H54 (cell line): ENCODE results near the gene TPK1.

ENCODE experiments used
- DNase-seq: peaks from one replicate; pipeline ENCODE4 v3.0.0; 2011; ENCODE audit warnings: low spot score, mixed read lengths; ENCODE audit not compliant: insufficient read length
- FAIRE-seq: peaks from 3 replicates; lab custom pipeline; 2011; peaks lifted over from hg19 to GRCh38; lab: Jason Lieb, UNC
- POLR2A ChIP-seq: IDR thresholded peaks from 2 replicates; pipeline ENCODE4 v1.6.1; 2011; ENCODE audit warnings: low read depth, mild to moderate bottlenecking, low read length

The TPK1 gene

GRCh38 chr7:144777005-144777839 lies 58.6 kb downstream of the TPK1 start:
- FAIRE-seq (no peak), DNase-seq (no peak)
- no peak for TF ChIP-seq POLR2A

- no peak for DNase-seq
- FAIRE-seq = no peak
- no peak for TF ChIP-seq POLR2A
Measured at GRCh38 chr7:144776447-144776846, 59.4 kb downstream of the TPK1 start.

- FAIRE-seq = no peak
Measured at GRCh38 chr7:144775749-144776148, 60.1 kb downstream of the TPK1 start.

GRCh38 chr7:144771927-144772326 lies 63.9 kb downstream of the TPK1 start:
- TF ChIP-seq POLR2A = no peak
- DNase-seq (no peak), FAIRE-seq (no peak)

More at GRCh38 chr7:144775749-144776148, 60.1 kb downstream of the TPK1 start:
- TF ChIP-seq POLR2A = no peak
- no peak for DNase-seq

- DNase-seq (no peak), FAIRE-seq (no peak)
- TF ChIP-seq POLR2A = no peak
Measured at GRCh38 chr7:144771174-144771573, 64.7 kb downstream of the TPK1 start.

- no peak for TF ChIP-seq POLR2A
- DNase-seq (no peak), FAIRE-seq (no peak)
Measured at GRCh38 chr7:144769352-144769751, 66.5 kb downstream of the TPK1 start.

GRCh38 chr7:144768633-144769032 lies 67.2 kb downstream of the TPK1 start:
- no peak for FAIRE-seq
- TF ChIP-seq POLR2A = no peak
- no peak for DNase-seq

- no peak for FAIRE-seq
- TF ChIP-seq POLR2A = no peak
Measured at GRCh38 chr7:144763291-144763690, 72.6 kb downstream of the TPK1 start.

GRCh38 chr7:144762853-144763252 lies 73.0 kb downstream of the TPK1 start:
- FAIRE-seq = no peak
- no peak for TF ChIP-seq POLR2A
- no peak for DNase-seq

More at GRCh38 chr7:144763291-144763690, 72.6 kb downstream of the TPK1 start:
- no peak for DNase-seq

GRCh38 chr7:144761493-144761892 lies 74.4 kb downstream of the TPK1 start:
- DNase-seq (no peak), FAIRE-seq (no peak)
- TF ChIP-seq POLR2A = no peak

GRCh38 chr7:144759653-144760052 lies 76.2 kb downstream of the TPK1 start:
- FAIRE-seq = no peak
- DNase-seq = no peak
- no peak for TF ChIP-seq POLR2A

GRCh38 chr7:144747936-144748335 lies 87.9 kb downstream of the TPK1 start:
- FAIRE-seq (no peak), DNase-seq (no peak)
- no peak for TF ChIP-seq POLR2A

- no peak for TF ChIP-seq POLR2A
- no peak for DNase-seq
- FAIRE-seq = peak; percentile 62
Measured at GRCh38 chr7:144738708-144739314, 97.0 kb downstream of the TPK1 start.

GRCh38 chr7:144738146-144738545 lies 97.7 kb downstream of the TPK1 start:
- TF ChIP-seq POLR2A = no peak
- no peak for DNase-seq
- FAIRE-seq = no peak

- no peak for TF ChIP-seq POLR2A
- FAIRE-seq = no peak
- DNase-seq = no peak
Measured at GRCh38 chr7:144736880-144737493, 98.9 kb downstream of the TPK1 start.
